ENCODE results near the gene AKAP8L. TPM values are rescaled to one million over a fixed set of nuclear protein-coding genes. Genes with fewer than 3 reads are reported as not detected.
"Not testable (repeated sequence)": the region's sequence is repeated elsewhere in the genome, so short reads cannot be mapped to it uniquely, and the experiment has no call there.

Gene AKAP8L
- total and polyA plus RNA-seq, 10 donors: 41.2 to 236 (median 136) TPM

- H3K36me3 ChIP-seq: peaks cover 3 to 100% (median 82%) of the 10 kb centered on the region in 6 donors
- no peak for DNase-seq
- no peaks in the 10 kb centered on the region for H3K27me3 ChIP-seq (replicated peaks in 1 of 7)
- no peak overlapping the region for H3K27ac ChIP-seq
- peaks cover 0 to 5% (median 0%) of the 10 kb centered on the region in 6 donors for H3K4me1 ChIP-seq
- 85 to 94% (median 87%) methylated on average over 6 of the region's 6 CpGs for WGBS, 5 donors
- H3K9me3 ChIP-seq: no peaks in the 10 kb centered on the region
- TF ChIP-seq POLR2AphosphoS5 (IDR thresholded peaks at IDR 0.05) (no peak), CTCF (IDR thresholded peaks at IDR 0.05 in 8 of 11, conservative IDR thresholded peaks at IDR 0.05 in 3 of 11) (no peak), POLR2A (IDR thresholded peaks at IDR 0.05) (no peak)
- no peak overlapping the region for H3K4me3 ChIP-seq
- intact Hi-C loops (cut with DNase I; ENCODE audit: low total_unique reads): no loop called here
These were observed 21.6 kb downstream of the AKAP8L start for GRCh38 chr19:15397236-15397635.

DNA sequence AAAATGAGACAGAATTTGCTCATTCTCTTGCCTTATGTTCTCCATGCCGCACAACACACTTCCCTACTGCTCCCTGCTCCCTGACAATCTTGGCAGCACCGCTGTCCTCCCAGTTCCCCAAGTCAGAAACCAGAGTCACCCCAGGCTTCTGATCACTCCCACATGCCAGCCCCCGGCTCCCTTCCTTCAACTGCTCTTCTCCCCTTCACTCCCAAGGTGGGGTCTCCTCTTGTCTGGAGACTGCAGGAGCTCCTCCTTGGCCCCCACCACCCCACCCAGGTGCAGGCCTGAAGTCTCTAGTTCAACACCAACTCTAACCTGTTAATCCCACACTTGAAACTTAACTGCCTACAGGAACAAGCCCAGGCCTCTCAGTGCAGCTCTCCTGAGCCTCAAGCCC is 22.4 kb downstream of the AKAP8L start:
- intact Hi-C loops (cut with DNase I; ENCODE audit: low total_unique reads): no loop called here
- Histone ChIP-seq H3K9me3 (no peaks in the 10 kb centered on the region), H3K4me1 (no peaks in the 10 kb centered on the region), H3K4me3 (no peak overlapping the region), H3K27ac (no peak overlapping the region), H3K36me3 (peaks cover 3 to 100% (median 84%) of the 10 kb centered on the region in 6 donors), H3K27me3 (replicated peaks in 1 of 7) (no peaks in the 10 kb centered on the region)
- no peak for DNase-seq
- no peak for TF ChIP-seq POLR2AphosphoS5 (IDR thresholded peaks at IDR 0.05)
- TF ChIP-seq CTCF (IDR thresholded peaks at IDR 0.05 in 8 of 11, conservative IDR thresholded peaks at IDR 0.05 in 3 of 11): no peak
- no peak for TF ChIP-seq POLR2A (IDR thresholded peaks at IDR 0.05)
- 92 to 100% (median 96%) methylated on average over 3 of the region's 3 CpGs for WGBS, 5 donors

- H3K9me3 ChIP-seq; H3K4me1 ChIP-seq; DNase-seq; intact Hi-C loops (cut with DNase I; ENCODE audit: low total_unique reads); H3K27ac ChIP-seq; H3K27me3 ChIP-seq (replicated peaks in 1 of 7); H3K4me3 ChIP-seq: not testable (repeated sequence)
- H3K36me3 ChIP-seq: peaks cover 3 to 98% (median 72%) of the 10 kb centered on the region in 6 donors
- 93 to 97% (median 96%) methylated on average over 17 of the region's 17 CpGs for WGBS, 5 donors
These were observed 23.5 kb downstream of the AKAP8L start for GRCh38 chr19:15395251-15395650.

DNA sequence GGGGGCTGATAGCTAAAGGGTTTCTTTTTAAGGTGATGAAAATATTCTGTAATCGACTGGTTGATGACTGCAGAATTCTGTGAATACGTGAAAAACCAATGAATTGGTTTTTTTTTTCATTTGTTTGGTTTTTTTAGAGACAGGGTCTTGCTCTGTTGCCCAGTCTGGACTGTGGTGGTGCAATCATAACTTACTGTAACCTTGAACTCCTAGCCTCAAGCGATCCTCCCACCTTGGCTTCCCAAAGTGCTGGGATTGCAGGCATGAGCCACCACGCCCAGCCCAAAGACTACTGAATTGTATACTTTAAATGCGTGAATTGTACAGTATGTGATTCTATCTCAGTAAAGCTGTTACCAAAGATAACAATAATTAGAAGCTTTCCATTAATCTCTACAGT is 24.4 kb downstream of the AKAP8L start:
- Histone ChIP-seq H3K9me3 (no peaks in the 10 kb centered on the region), H3K27me3 (replicated peaks in 1 of 7) (no peaks in the 10 kb centered on the region), H3K4me3 (no peak overlapping the region), H3K36me3 (peaks cover 3 to 98% (median 64%) of the 10 kb centered on the region in 6 donors), H3K27ac (no peak overlapping the region), H3K4me1 (peaks cover 0 to 8% (median 0%) of the 10 kb centered on the region in 6 donors)
- WGBS, 5 donors: 91 to 96% (median 92%) methylated on average over 5 of the region's 5 CpGs
- intact Hi-C loops (cut with DNase I; ENCODE audit: low total_unique reads): no loop called here
- DNase-seq: no peak
- no peak for TF ChIP-seq POLR2A (IDR thresholded peaks at IDR 0.05)

DNA sequence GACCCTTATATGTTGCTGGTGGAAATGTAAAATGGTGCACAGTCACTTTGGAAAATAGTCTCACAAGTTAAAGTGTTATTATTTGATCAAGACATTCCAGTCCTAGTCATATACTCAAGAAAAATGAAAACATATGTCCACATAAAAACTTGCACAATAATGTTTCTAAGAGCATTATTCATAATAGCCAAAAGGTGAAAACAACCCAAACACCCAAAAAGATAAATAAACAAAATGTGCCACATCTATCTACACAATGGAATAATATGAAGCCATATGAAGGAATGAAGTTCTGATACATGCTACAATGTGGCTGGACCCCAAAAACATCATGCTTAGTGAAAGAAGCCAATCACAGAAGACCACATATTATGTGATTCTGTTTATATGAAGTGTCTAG is 24.8 kb downstream of the AKAP8L start:
- no peaks in the 10 kb centered on the region for H3K27me3 ChIP-seq (replicated peaks in 1 of 7)
- H3K9me3 ChIP-seq: no peaks in the 10 kb centered on the region
- intact Hi-C loops (cut with DNase I; ENCODE audit: low total_unique reads): no loop called here
- H3K4me3 ChIP-seq: no peak overlapping the region
- H3K36me3 ChIP-seq: peaks cover 3 to 98% (median 60%) of the 10 kb centered on the region in 6 donors
- DNase-seq: no peak
- TF ChIP-seq CTCF (IDR thresholded peaks at IDR 0.05 in 8 of 11, conservative IDR thresholded peaks at IDR 0.05 in 3 of 11) (no peak), POLR2AphosphoS5 (IDR thresholded peaks at IDR 0.05) (no peak), POLR2A (IDR thresholded peaks at IDR 0.05) (no peak)
- H3K27ac ChIP-seq: no peak overlapping the region
- peaks cover 0 to 8% (median 0%) of the 10 kb centered on the region in 6 donors for H3K4me1 ChIP-seq

All from spleen (tissue), 11 donors.